Measurements from ENCODE around the gene GRK5.

- TF ChIP-seq CTCF (conservative IDR thresholded peaks at IDR 0.05) = no peak
- TF ChIP-seq EZH2 (IDR thresholded peaks at IDR 0.05; ENCODE audit: low read depth) = no peak
These were observed 112.5 kb downstream of the GRK5 start for GRCh38 chr10:119319920-119320258.

Measured in PC-9 (cell line).